K562 (cell line): ENCODE results near the gene DPPA2. TPM values are rescaled to one million over a fixed set of nuclear protein-coding genes. Genes with fewer than 3 reads are reported as not detected.

Experiments used
- ATAC-seq: fragments of 200-7000 bp; cut with Tn5 transposase; 3 replicates; pipeline ENCODE4 v1.9.1; 2020; ENCODE audit warnings: moderate library complexity
- BruUV-seq: library from RNA; stranded (reverse); fragments of 400-500 nt; replicated peaks from 2 replicates; lab custom pipeline; 2021; lab: Mats Ljungman, UMichigan
- CTCF ChIA-PET: fragments of 300-600 bp; formaldehyde crosslinking; extraction: SDS; loops from one replicate; lab custom pipeline; 2021; ENCODE audit warnings: low intra/inter-chr PET ratio; lab: Yijun Ruan, JAX
- POLR2A ChIA-PET: fragments of 300-600, 350-650 bp; sonication (Branson Sonifier 250); formaldehyde crosslinking; extraction: SDS; loops from one replicate; lab custom pipeline; 2021; ENCODE audit warnings: antibody characterized with exemption, inconsistent platforms; lab: Yijun Ruan, JAX
- DNase-seq, 4 experiments: peaks; one replicate each; pipeline versions ENCODE4 v3.0.0 to v3.0.0-alpha.2; 2011 to 2018; ENCODE audit warnings: low spot score in 3 of 4, mixed read lengths in 3 of 4; ENCODE audit errors: extremely low read depth in 1 of 4
- FAIRE-seq: peaks from 2 replicates; lab custom pipeline; 2011; peaks lifted over from hg19 to GRCh38; lab: Jason Lieb, UNC
- H2AFZ ChIP-seq: 2 replicates; pipeline ENCODE4 v1.6.0; 2011; ENCODE audit warnings: low read depth, low read length, control low read depth, inconsistent platforms
- H3K27ac ChIP-seq: fragments of 200-600 bp; 3 replicates; pipeline ENCODE4 v1.8.0; 2011; ENCODE audit warnings: low read depth, mild to moderate bottlenecking, control low read depth, inconsistent platforms, low read length, moderate library complexity, mixed read lengths; ENCODE audit errors: extremely low read depth
- H3K27me3 ChIP-seq, 2 experiments: fragments of 300-600 bp in 1 of 2; 2 replicates in 1 of 2; 3 replicates in 1 of 2; pipeline versions ENCODE4 v1.6.0 to v1.8.0; 2011; ENCODE audit warnings: inconsistent platforms in 2 of 2, low read length in 2 of 2, mild to moderate bottlenecking in 1 of 2, mixed read lengths in 1 of 2, moderate library complexity in 1 of 2; ENCODE audit not compliant: control insufficient read depth in 2 of 2, insufficient read depth in 2 of 2
- H3K36me3 ChIP-seq: fragments of 300-600 bp; 3 replicates; pipeline ENCODE4 v1.8.0; 2011; ENCODE audit warnings: mild to moderate bottlenecking, low read length, inconsistent platforms; ENCODE audit not compliant: control insufficient read depth, insufficient read depth
- H3K4me1 ChIP-seq, 2 experiments: fragments of 200-600 bp in 1 of 2; replicated peaks in 1 of 2; 2 replicates in 1 of 2; 3 replicates in 1 of 2; pipeline versions ENCODE4 v1.5.1 to v1.8.0; 2011; ENCODE audit warnings: inconsistent platforms in 2 of 2, low read length in 2 of 2, mild to moderate bottlenecking in 1 of 2, mixed read lengths in 1 of 2, moderate library complexity in 1 of 2; ENCODE audit not compliant: control insufficient read depth in 2 of 2, insufficient read depth in 2 of 2
- H3K4me2 ChIP-seq: 2 replicates; pipeline ENCODE4 v1.6.1; 2011; ENCODE audit warnings: low read length, control low read depth, inconsistent platforms, mixed read lengths; ENCODE audit not compliant: insufficient read depth
- H3K4me3 ChIP-seq: fragments of 200-600 bp; sonication (generic), shearing (Covaris generic); 2 replicates; pipeline ENCODE4 v1.5.1; 2016; ENCODE audit warnings: control low read depth, inconsistent platforms
- H3K79me2 ChIP-seq: fragments of 200-600 bp; 3 replicates; pipeline ENCODE4 v1.8.0; 2011; ENCODE audit warnings: low read length, inconsistent platforms; ENCODE audit not compliant: control insufficient read depth, insufficient read depth
- H3K9ac ChIP-seq, 2 experiments: 2 replicates each; pipeline versions ENCODE4 v1.6.0 to v1.6.1; 2011; ENCODE audit warnings: low read depth in 2 of 2, low read length in 2 of 2, control low read depth in 1 of 2, inconsistent platforms in 1 of 2, mild to moderate bottlenecking in 1 of 2, mixed read lengths in 1 of 2; ENCODE audit not compliant: insufficient read depth in 1 of 2
- H3K9me1 ChIP-seq: one replicate; pipeline ENCODE4 v1.6.0; 2011; ENCODE audit warnings: inconsistent platforms, mild to moderate bottlenecking, low read length, moderate library complexity; ENCODE audit not compliant: control insufficient read depth, insufficient read depth
- H3K9me3 ChIP-seq: replicated peaks from 2 replicates; pipeline ENCODE4 v1.5.1; 2011; ENCODE audit warnings: low read depth, low read length, inconsistent platforms; ENCODE audit not compliant: control insufficient read depth, insufficient read depth
- H4K20me1 ChIP-seq: replicated peaks from 2 replicates; pipeline ENCODE4 v1.6.1; 2011; ENCODE audit warnings: low read length, inconsistent platforms, mixed read lengths; ENCODE audit not compliant: control insufficient read depth, insufficient read depth
- AFF4 ChIP-seq: sonication (generic); formaldehyde crosslinking; IDR thresholded peaks from 2 replicates; pipeline ENCODE4 v1.8.0; 2023; ENCODE audit warnings: mild to moderate bottlenecking, missing genetic modification reagents
- EZH2 ChIP-seq: IDR thresholded peaks from 2 replicates; pipeline ENCODE4 v1.6.1; 2012; ENCODE audit warnings: low read depth, mild to moderate bottlenecking, inconsistent platforms, low read length, borderline replicate concordance
- PRDM10 ChIP-seq: fragments of 450-650 bp; IDR thresholded peaks from 2 replicates; pipeline ENCODE4 v1.6.1; 2018; ENCODE audit not compliant: partially characterized antibody
- SIRT6 ChIP-seq: IDR thresholded peaks from one replicate; pipeline ENCODE4 v1.6.1; 2012; ENCODE audit warnings: low read depth, mild to moderate bottlenecking, control low read depth, inconsistent platforms, low read length, moderate library complexity
- WHSC1 ChIP-seq: IDR thresholded peaks from one replicate; pipeline ENCODE4 v1.6.1; 2012; ENCODE audit warnings: low read length, control low read depth, inconsistent platforms
- ZNF24 ChIP-seq: fragments of 450-650 bp; IDR thresholded peaks from 2 replicates; pipeline ENCODE4 v1.6.1; 2016
- ZNF589 ChIP-seq: fragments of 200-800 bp; sonication (Bioruptor generic); IDR thresholded peaks from 2 replicates; pipeline ENCODE4 v1.6.1; 2016; ENCODE audit warnings: low read depth, missing genetic modification characterization, missing compliant biosample characterization
- ZNF780A ChIP-seq: fragments of 250-450 bp; sonication (Bioruptor Pico); IDR thresholded peaks from 2 replicates; pipeline ENCODE4 v1.5.0; 2021; ENCODE audit warnings: mild to moderate bottlenecking
- WGBS: fragments of 100-300 bp; shearing (Covaris generic); methylation state at CpG from one replicate; pipeline ENCODE4 v1.1.6; 2016; ENCODE audit warnings: low coverage, mixed read lengths; ENCODE audit not compliant: insufficient coverage; ENCODE audit errors: missing lambda C conversion rate; 5-methylcytosine and 5-hydroxymethylcytosine counted together
- in situ Hi-C: fragments of 300-500 bp; cut with MboI; formaldehyde crosslinking; loops from 4 replicates; pipeline ENCODE4 v1.15.0; 2018; ENCODE audit warnings: inconsistent platforms, mixed read lengths
- intact Hi-C: fragments of 100-400 bp; cut with micrococcal nuclease; formaldehyde crosslinking; loops from 2 replicates; pipeline ENCODE4 v1.14.2; 2022
- polyA plus RNA-seq, 8 experiments: library from polyadenylated mRNA; depleted of rRNA in 4 of 8; stranded (reverse) in 5 of 8; unstranded in 3 of 8; fragments of >200 nt; fragmentation: Nextera tagmentation in 2 of 8; fragmentation: Illumina TruSeq in 1 of 8; extraction: Ambion mirVana in 2 of 8; extraction: Trizol in 1 of 8; gene quantifications; 2 replicates each; pipeline versions ENCODE4 v1.2.1 to v1.2.3, GENCODE V29; 2011 to 2014; ENCODE audit warnings: inconsistent platforms in 1 of 8, missing spikeins in 1 of 8
- total RNA-seq, 7 experiments: library from RNA; depleted of rRNA in 6 of 7; stranded (reverse); fragments of >200 nt in 6 of 7; fragmentation: Illumina TruSeq in 2 of 7; extraction: Trizol in 2 of 7; gene quantifications; 2 replicates each; pipeline versions ENCODE4 v1.2.1 to v1.2.3, GENCODE V29; 2011 to 2021; ENCODE audit warnings: low replicate concordance in 1 of 7
- TF ChIP-seq, protein P1 (sequence below): IDR thresholded peaks from 2 replicates; pipeline ENCODE4 v1.6.1; 2014; ENCODE audit warnings: antibody characterized with exemption

DPPA2 gene
- total and polyA plus RNA-seq, 9 of the 15 experiments (the other 6 are each of a cell fraction or from before 2014, with no cell fraction given) = 0.04 TPM; not detected in 8

DNA sequence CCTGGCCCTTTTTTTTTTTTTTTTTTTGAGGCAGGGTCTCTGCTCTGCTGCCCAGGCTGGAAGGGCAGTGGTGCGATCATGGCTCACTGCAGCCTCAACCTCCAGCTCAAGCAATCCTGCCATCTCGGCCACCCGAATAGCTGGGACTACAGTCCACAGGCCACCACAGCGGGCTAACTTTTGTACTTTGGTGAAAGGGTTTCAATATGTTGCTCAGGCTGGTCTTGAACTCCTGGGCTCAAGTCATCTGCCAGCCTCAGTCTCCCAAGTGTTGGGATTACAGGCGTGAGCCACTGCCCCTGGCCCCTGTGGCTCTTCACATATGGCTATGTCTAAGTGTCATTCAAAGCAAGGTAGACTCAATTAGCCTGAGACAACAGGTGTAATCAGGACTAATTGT, 8.8 kb upstream of the DPPA2 start:
- ChIA-PET POLR2A (no interaction called here), CTCF (no interaction called here)
- H3K9ac ChIP-seq = no peak overlapping the region
- BruUV-seq = no TSS peak
- H3K27ac ChIP-seq = no peak overlapping the region
- intact Hi-C loops (no loop called here), in situ Hi-C loops (no loop called here)
- DNase-seq = no peak
- H4K20me1 ChIP-seq = no peaks in the 10 kb centered on the region
- no peak overlapping the region for H3K4me2 ChIP-seq
- H3K4me3 ChIP-seq = no peak overlapping the region
- no peaks in the 10 kb centered on the region for H3K9me3 ChIP-seq
- no peaks in the 10 kb centered on the region for H3K4me1 ChIP-seq
- no peaks in the 10 kb centered on the region for H3K27me3 ChIP-seq
- ATAC-seq = no peak
- no peak for FAIRE-seq
- 0% methylated on average over 4 of the region's 5 CpGs for WGBS
- no peaks in the 10 kb centered on the region for H3K79me2 ChIP-seq
- no peak overlapping the region for H2AFZ ChIP-seq
- H3K9me1 ChIP-seq = no peaks in the 10 kb centered on the region
- no peaks in the 10 kb centered on the region for H3K36me3 ChIP-seq
- TF ChIP-seq ZNF24 = no peak
- TF ChIP-seq AFF4 = no peak
- no peak for TF ChIP-seq ZNF780A (CRISPR knock-in tag)
- TF ChIP-seq ZNF589 (CRISPR knock-in tag) = no peak
- no peak for TF ChIP-seq SIRT6
- TF ChIP-seq WHSC1 = no peak
- TF ChIP-seq, protein P1, sequence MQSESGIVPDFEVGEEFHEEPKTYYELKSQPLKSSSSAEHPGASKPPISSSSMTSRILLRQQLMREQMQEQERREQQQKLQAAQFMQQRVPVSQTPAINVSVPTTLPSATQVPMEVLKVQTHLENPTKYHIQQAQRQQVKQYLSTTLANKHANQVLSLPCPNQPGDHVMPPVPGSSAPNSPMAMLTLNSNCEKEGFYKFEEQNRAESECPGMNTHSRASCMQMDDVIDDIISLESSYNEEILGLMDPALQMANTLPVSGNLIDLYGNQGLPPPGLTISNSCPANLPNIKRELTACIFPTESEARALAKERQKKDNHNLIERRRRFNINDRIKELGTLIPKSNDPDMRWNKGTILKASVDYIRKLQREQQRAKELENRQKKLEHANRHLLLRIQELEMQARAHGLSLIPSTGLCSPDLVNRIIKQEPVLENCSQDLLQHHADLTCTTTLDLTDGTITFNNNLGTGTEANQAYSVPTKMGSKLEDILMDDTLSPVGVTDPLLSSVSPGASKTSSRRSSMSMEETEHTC = no peak
- no peak for TF ChIP-seq EZH2
- TF ChIP-seq PRDM10 = no peak
